ENCODE results near the gene YARS2. TPM values are rescaled to one million over a fixed set of nuclear protein-coding genes. Genes with fewer than 3 reads are reported as not detected.

YARS2 gene
- total RNA-seq, 1 experiment from 2014 or later, result 28.0 TPM

DNA sequence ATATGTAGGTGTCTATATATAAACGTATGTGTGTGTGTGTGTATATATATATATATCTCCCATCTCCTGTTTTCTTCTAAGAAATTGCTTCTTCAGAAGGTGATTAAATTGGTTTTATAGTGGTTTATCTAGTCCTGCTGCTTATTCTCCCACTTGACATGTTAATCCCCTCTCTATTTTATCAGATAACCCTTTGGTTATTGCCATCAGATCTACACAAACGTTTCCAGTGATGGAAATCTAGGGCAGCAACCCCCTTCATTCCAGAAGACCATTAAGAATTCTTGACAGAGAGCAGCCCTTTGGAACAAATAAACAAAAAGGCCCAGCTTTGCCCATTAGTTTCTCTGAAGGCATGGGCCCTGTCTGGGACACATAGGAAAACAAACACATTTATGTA, 34.2 kb upstream of the YARS2 start:
- Histone ChIP-seq H3K9me3 (ENCODE audit: control insufficient read depth, insufficient read depth, low read depth, low read length) (no peaks in the 10 kb centered on the region), H3K27me3 (ENCODE audit: control insufficient read depth, insufficient read depth, low read length) (no peaks in the 10 kb centered on the region), H3K27ac (ENCODE audit: low read length) (no peak overlapping the region), H3K4me3 (ENCODE audit: low read depth in 2 of 2, low read length in 2 of 2) (no peak overlapping the region), H3K36me3 (ENCODE audit: control insufficient read depth, insufficient read depth, low read length) (no peaks in the 10 kb centered on the region), H3K4me1 (ENCODE audit: control insufficient read depth, insufficient read depth, low read length) (no peaks in the 10 kb centered on the region)
- TF ChIP-seq POLR2AphosphoS5 (IDR thresholded peaks at IDR 0.05; ENCODE audit: low read depth, low read length) (no peak), SIN3A (IDR thresholded peaks at IDR 0.05; ENCODE audit: borderline replicate concordance, insufficient read depth, low read depth, low read length) (no peak), TCF7L2 (IDR thresholded peaks at IDR 0.05; ENCODE audit: low read depth, low read length) (no peak)
- TF ChIP-seq, protein P1, sequence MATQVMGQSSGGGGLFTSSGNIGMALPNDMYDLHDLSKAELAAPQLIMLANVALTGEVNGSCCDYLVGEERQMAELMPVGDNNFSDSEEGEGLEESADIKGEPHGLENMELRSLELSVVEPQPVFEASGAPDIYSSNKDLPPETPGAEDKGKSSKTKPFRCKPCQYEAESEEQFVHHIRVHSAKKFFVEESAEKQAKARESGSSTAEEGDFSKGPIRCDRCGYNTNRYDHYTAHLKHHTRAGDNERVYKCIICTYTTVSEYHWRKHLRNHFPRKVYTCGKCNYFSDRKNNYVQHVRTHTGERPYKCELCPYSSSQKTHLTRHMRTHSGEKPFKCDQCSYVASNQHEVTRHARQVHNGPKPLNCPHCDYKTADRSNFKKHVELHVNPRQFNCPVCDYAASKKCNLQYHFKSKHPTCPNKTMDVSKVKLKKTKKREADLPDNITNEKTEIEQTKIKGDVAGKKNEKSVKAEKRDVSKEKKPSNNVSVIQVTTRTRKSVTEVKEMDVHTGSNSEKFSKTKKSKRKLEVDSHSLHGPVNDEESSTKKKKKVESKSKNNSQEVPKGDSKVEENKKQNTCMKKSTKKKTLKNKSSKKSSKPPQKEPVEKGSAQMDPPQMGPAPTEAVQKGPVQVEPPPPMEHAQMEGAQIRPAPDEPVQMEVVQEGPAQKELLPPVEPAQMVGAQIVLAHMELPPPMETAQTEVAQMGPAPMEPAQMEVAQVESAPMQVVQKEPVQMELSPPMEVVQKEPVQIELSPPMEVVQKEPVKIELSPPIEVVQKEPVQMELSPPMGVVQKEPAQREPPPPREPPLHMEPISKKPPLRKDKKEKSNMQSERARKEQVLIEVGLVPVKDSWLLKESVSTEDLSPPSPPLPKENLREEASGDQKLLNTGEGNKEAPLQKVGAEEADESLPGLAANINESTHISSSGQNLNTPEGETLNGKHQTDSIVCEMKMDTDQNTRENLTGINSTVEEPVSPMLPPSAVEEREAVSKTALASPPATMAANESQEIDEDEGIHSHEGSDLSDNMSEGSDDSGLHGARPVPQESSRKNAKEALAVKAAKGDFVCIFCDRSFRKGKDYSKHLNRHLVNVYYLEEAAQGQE (IDR thresholded peaks at IDR 0.05; ENCODE audit: insufficient read depth in 1 of 2, low read depth in 2 of 2, low read length in 1 of 2), result no peak
- TF ChIP-seq, protein P2, sequence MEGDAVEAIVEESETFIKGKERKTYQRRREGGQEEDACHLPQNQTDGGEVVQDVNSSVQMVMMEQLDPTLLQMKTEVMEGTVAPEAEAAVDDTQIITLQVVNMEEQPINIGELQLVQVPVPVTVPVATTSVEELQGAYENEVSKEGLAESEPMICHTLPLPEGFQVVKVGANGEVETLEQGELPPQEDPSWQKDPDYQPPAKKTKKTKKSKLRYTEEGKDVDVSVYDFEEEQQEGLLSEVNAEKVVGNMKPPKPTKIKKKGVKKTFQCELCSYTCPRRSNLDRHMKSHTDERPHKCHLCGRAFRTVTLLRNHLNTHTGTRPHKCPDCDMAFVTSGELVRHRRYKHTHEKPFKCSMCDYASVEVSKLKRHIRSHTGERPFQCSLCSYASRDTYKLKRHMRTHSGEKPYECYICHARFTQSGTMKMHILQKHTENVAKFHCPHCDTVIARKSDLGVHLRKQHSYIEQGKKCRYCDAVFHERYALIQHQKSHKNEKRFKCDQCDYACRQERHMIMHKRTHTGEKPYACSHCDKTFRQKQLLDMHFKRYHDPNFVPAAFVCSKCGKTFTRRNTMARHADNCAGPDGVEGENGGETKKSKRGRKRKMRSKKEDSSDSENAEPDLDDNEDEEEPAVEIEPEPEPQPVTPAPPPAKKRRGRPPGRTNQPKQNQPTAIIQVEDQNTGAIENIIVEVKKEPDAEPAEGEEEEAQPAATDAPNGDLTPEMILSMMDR (IDR thresholded peaks at IDR 0.05), result no peak
- DNase-seq (ENCODE audit: low read depth, low spot score) (no peak), ATAC-seq (no peak)
- in situ Hi-C loops (cut with HindIII; ENCODE audit: low pct_unique_long_range_greater_than_20kb, low sequenced_read_pairs) (no loop called here), intact Hi-C loops (cut with micrococcal nuclease; ENCODE audit: unreplicated experiment) (no loop called here)
- ChIA-PET POLR2A (no interaction called here), CTCF (no interaction called here)
- BruUV-seq (replicated peaks), result no TSS peak

DNA sequence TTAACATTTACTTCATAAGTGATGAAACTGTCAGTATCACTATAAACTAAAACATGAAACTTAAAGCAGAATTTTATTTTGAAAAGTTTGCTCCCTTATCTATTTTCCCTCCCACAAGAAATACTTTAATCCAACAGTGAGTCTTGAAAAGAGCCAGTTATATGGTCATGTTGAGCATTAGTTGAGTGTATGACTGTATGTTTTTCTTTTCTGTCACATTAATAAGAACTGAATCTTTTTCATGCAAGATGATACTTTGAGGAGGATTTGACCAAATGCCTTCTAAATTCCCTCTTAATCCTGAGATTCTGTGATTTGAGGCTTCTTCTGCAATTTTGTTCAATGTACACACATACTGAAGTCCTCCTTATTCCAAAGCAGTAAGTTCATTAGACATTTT, 33.7 kb upstream of the YARS2 start:
- Histone ChIP-seq H3K36me3 (ENCODE audit: control insufficient read depth, insufficient read depth, low read length) (no peaks in the 10 kb centered on the region), H3K27ac (ENCODE audit: low read length) (no peak overlapping the region), H3K4me3 (ENCODE audit: low read depth in 2 of 2, low read length in 2 of 2) (no peak overlapping the region), H3K27me3 (ENCODE audit: control insufficient read depth, insufficient read depth, low read length) (no peaks in the 10 kb centered on the region), H3K9me3 (ENCODE audit: control insufficient read depth, insufficient read depth, low read depth, low read length) (no peaks in the 10 kb centered on the region), H3K4me1 (ENCODE audit: control insufficient read depth, insufficient read depth, low read length) (no peaks in the 10 kb centered on the region)
- ChIA-PET POLR2A (no interaction called here), CTCF (no interaction called here)
- intact Hi-C loops (cut with micrococcal nuclease; ENCODE audit: unreplicated experiment) (no loop called here), in situ Hi-C loops (cut with HindIII; ENCODE audit: low pct_unique_long_range_greater_than_20kb, low sequenced_read_pairs) (no loop called here)
- no TSS peak for BruUV-seq (replicated peaks)
- ATAC-seq, result no peak
- no peak for TF ChIP-seq TCF7L2 (IDR thresholded peaks at IDR 0.05; ENCODE audit: low read depth, low read length)
- TF ChIP-seq SIN3A (IDR thresholded peaks at IDR 0.05; ENCODE audit: borderline replicate concordance, insufficient read depth, low read depth, low read length), result no peak
- TF ChIP-seq POLR2AphosphoS5 (IDR thresholded peaks at IDR 0.05; ENCODE audit: low read depth, low read length), result no peak
- TF ChIP-seq, protein P2 (IDR thresholded peaks at IDR 0.05), result no peak
- TF ChIP-seq, protein P1 (IDR thresholded peaks at IDR 0.05; ENCODE audit: insufficient read depth in 1 of 2, low read depth in 2 of 2, low read length in 1 of 2), result no peak
- no peak for DNase-seq (ENCODE audit: low read depth, low spot score)
